Measurements from ENCODE around the gene HOXA6.

The HOXA6 gene

DNA sequence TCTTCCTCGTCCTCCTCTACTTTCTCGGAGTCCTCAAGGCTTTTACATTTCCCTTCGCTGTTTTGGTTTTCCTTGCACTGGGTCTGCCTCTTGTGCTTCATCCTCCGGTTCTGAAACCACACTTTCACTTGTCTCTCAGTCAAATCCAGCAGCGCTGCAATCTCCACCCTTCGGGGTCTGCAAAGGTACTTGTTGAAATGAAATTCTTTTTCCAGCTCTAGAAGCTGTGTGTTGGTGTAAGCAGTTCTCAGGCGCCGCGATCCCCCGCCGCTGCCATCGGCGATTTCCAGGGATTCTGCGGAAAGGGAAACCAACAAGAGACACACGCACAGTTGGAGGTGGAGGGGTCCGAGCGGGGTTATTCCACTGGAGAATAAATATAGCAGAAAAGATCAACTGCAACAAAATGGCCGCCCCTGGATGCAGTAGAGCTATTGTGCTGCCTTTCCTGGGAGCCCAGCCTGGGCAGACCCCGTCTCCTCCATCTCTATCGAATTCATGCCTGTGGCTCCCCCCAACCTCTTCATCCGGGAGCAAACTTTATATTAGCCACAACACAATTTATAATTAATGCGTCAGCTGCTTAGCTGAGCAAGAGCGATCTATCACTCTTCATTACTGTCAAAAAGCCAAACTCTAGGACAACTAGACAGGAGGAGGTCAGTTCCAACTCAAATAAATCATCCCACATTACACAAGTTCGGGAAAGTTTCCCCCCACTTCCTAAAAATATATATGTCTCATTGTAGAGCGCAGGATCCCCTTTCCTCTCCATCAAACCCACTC is 46.2 kb downstream of the HOXA6 start:
- H4K20me1 ChIP-seq (ENCODE audit: insufficient read depth, low read length): no peaks in the 10 kb centered on the region
- no peak overlapping the region for H3K9ac ChIP-seq (ENCODE audit: low read depth, low read length)
- no peak overlapping the region for H2AFZ ChIP-seq (ENCODE audit: low read depth, low read length)

DNA sequence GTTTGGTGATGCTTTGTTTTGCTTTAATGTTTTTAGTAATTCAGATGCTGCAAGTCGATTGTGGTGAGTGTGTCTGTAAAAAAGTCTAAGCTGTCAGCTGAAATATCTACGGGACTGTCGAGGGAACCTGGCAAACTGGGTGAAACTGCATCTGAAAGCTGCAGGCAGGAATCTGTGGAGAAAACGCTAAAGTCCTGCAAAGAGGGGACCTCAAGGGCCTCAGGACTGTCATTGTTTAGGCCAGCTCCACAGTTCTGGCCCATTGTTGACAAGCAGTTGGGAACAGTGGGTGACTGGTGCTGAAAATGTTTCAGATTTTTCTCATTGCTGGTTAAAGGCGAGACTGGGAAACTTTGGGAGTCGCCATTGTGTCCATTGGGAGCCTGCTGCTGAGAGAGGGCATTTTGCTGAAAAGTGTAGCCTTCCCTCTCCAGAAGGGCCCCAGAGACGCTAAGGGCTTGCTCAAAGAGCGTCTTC is 46.8 kb downstream of the HOXA6 start:
- Histone ChIP-seq H3K4me3 (ENCODE audit: low read depth in 1 of 2, low read length in 2 of 2) (no peak overlapping the region), H3K4me2 (ENCODE audit: insufficient read depth, low read length) (no peak overlapping the region), H3K4me1 (ENCODE audit: insufficient read depth, low read length) (no peaks in the 10 kb centered on the region), H2AFZ (ENCODE audit: low read depth, low read length) (no peak overlapping the region), H3K9ac (ENCODE audit: low read depth, low read length) (no peak overlapping the region), H3K27me3 (ENCODE audit: insufficient read depth, low read length, poor library complexity) (no peaks in the 10 kb centered on the region), H3K79me2 (ENCODE audit: insufficient read depth, low read length) (no peaks in the 10 kb centered on the region), H3K36me3 (ENCODE audit: insufficient read depth, low read length) (no peaks in the 10 kb centered on the region), H3K9me3 (ENCODE audit: insufficient read depth, low read length, severe bottlenecking) (no peaks in the 10 kb centered on the region), H4K20me1 (ENCODE audit: insufficient read depth, low read length) (no peaks in the 10 kb centered on the region), H3K27ac (ENCODE audit: low read length) (no peak overlapping the region)
- no peak for DNase-seq
- ATAC-seq (ENCODE audit: insufficient read depth, low read depth): no peak
- TF ChIP-seq EZH2 (IDR thresholded peaks at IDR 0.05; ENCODE audit: borderline replicate concordance, low read depth, low read length, severe bottlenecking): no peak
- TF ChIP-seq, protein P1, sequence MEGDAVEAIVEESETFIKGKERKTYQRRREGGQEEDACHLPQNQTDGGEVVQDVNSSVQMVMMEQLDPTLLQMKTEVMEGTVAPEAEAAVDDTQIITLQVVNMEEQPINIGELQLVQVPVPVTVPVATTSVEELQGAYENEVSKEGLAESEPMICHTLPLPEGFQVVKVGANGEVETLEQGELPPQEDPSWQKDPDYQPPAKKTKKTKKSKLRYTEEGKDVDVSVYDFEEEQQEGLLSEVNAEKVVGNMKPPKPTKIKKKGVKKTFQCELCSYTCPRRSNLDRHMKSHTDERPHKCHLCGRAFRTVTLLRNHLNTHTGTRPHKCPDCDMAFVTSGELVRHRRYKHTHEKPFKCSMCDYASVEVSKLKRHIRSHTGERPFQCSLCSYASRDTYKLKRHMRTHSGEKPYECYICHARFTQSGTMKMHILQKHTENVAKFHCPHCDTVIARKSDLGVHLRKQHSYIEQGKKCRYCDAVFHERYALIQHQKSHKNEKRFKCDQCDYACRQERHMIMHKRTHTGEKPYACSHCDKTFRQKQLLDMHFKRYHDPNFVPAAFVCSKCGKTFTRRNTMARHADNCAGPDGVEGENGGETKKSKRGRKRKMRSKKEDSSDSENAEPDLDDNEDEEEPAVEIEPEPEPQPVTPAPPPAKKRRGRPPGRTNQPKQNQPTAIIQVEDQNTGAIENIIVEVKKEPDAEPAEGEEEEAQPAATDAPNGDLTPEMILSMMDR (IDR thresholded peaks at IDR 0.05; ENCODE audit: borderline replicate concordance, extremely low read depth, low read length, poor library complexity, severe bottlenecking): no peak

More for the DNA sequence above, 46.2 kb downstream of the HOXA6 start:
- no peak for TF ChIP-seq EZH2 (IDR thresholded peaks at IDR 0.05; ENCODE audit: borderline replicate concordance, low read depth, low read length, severe bottlenecking)
- TF ChIP-seq, protein P1 (IDR thresholded peaks at IDR 0.05; ENCODE audit: borderline replicate concordance, extremely low read depth, low read length, poor library complexity, severe bottlenecking): no peak
- H3K27me3 ChIP-seq (ENCODE audit: insufficient read depth, low read length, poor library complexity): no peaks in the 10 kb centered on the region
- ATAC-seq (ENCODE audit: insufficient read depth, low read depth) (no peak), DNase-seq (no peak)
- no peak overlapping the region for H3K4me3 ChIP-seq (ENCODE audit: low read depth in 1 of 2, low read length in 2 of 2)
- H3K36me3 ChIP-seq (ENCODE audit: insufficient read depth, low read length): no peaks in the 10 kb centered on the region
- H3K4me1 ChIP-seq (ENCODE audit: insufficient read depth, low read length): no peaks in the 10 kb centered on the region
- no peak overlapping the region for H3K4me2 ChIP-seq (ENCODE audit: insufficient read depth, low read length)
- H3K27ac ChIP-seq (ENCODE audit: low read length): no peak overlapping the region
- H3K9me3 ChIP-seq (ENCODE audit: insufficient read depth, low read length, severe bottlenecking): no peaks in the 10 kb centered on the region
- H3K79me2 ChIP-seq (ENCODE audit: insufficient read depth, low read length): no peaks in the 10 kb centered on the region

DNA sequence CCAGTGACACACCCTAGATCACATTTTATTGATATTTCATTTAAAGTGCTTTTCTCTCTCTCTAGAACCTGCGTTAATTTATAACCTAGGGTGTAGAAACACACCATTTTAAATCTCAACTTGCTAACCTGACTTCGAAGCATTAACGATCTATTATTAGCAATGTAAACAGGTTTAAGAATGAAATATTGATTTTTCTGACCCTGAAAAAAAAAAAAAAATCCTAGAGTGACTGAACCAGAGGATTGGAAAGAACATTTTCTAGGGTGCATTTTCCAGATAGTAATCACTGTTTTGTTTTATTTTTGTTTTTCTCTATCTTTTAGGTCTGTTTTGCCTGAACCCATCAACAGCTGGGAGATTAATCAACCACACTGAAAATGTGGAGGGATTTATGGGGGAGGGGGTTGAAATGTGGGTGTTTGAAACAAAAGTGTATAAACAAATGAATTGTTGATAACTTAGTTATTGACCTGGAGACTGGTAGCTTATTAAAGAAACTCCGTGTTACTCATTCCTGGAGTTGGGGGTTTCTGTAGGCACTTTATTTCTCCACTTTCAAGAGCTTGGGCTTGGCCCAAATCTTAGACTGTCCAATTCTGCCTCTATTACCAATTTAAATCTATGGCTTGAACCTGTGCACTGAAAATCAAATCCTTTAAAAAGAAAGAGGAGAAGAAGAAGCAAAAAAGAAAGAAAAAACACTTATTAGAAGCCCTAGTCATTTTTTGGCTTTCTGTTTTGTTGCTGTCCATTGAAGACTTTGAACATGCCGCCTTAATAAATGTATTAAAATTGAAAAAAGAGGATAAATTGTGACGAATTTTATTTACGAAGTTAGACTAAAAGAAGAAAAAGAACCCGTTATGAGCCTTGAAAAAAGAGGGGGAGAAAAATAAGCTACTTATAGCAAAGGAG is 47.9 kb downstream of the HOXA6 start:
- no peak overlapping the region for H3K4me3 ChIP-seq (ENCODE audit: low read depth in 1 of 2, low read length in 2 of 2)
- no peaks in the 10 kb centered on the region for H3K4me1 ChIP-seq (ENCODE audit: insufficient read depth, low read length)

More for the DNA sequence above, 47.9 kb downstream of the HOXA6 start:
- no peaks in the 10 kb centered on the region for H3K36me3 ChIP-seq (ENCODE audit: insufficient read depth, low read length)
- no peaks in the 10 kb centered on the region for H4K20me1 ChIP-seq (ENCODE audit: insufficient read depth, low read length)
- TF ChIP-seq EZH2 (IDR thresholded peaks at IDR 0.05; ENCODE audit: borderline replicate concordance, low read depth, low read length, severe bottlenecking): no peak
- TF ChIP-seq, protein P1 (IDR thresholded peaks at IDR 0.05; ENCODE audit: borderline replicate concordance, extremely low read depth, low read length, poor library complexity, severe bottlenecking): no peak
- no peak overlapping the region for H3K4me2 ChIP-seq (ENCODE audit: insufficient read depth, low read length)
- ATAC-seq (ENCODE audit: insufficient read depth, low read depth) (no peak), DNase-seq (no peak)
- H3K27me3 ChIP-seq (ENCODE audit: insufficient read depth, low read length, poor library complexity): no peaks in the 10 kb centered on the region
- H3K79me2 ChIP-seq (ENCODE audit: insufficient read depth, low read length): no peaks in the 10 kb centered on the region
- H3K9me3 ChIP-seq (ENCODE audit: insufficient read depth, low read length, severe bottlenecking): no peaks in the 10 kb centered on the region
- H3K9ac ChIP-seq (ENCODE audit: low read depth, low read length): no peak overlapping the region
- H2AFZ ChIP-seq (ENCODE audit: low read depth, low read length): no peak overlapping the region
- H3K27ac ChIP-seq (ENCODE audit: low read length): no peak overlapping the region

Measured in DND-41 (cell line).